Osteoblast (primary cell): ENCODE measurements around the gene ZNF785. TPM values are rescaled to one million over a fixed set of nuclear protein-coding genes. Genes with fewer than 3 reads are reported as not detected.

Source experiments
- DNase-seq: peaks from one replicate; pipeline ENCODE4 v3.0.0; 2011; ENCODE audit warnings: low spot score, mixed read lengths; ENCODE audit not compliant: insufficient read length; ENCODE audit errors: missing footprints
- H2AFZ ChIP-seq: 2 replicates; pipeline ENCODE4 v1.6.0; 2011; ENCODE audit warnings: mild to moderate bottlenecking, low read length
- H3K27ac ChIP-seq: 2 replicates; pipeline ENCODE4 v1.5.1; 2011; ENCODE audit warnings: mild to moderate bottlenecking, low read depth, low read length, moderate library complexity
- H3K27me3 ChIP-seq: 2 replicates; pipeline ENCODE4 v1.6.0; 2012; ENCODE audit warnings: mild to moderate bottlenecking, control low read depth, inconsistent platforms, low read length, moderate library complexity; ENCODE audit not compliant: insufficient read depth
- H3K36me3 ChIP-seq: 2 replicates; pipeline ENCODE4 v1.5.1; 2011; ENCODE audit warnings: mild to moderate bottlenecking, low read length, control low read depth, moderate library complexity; ENCODE audit not compliant: insufficient read depth
- H3K4me1 ChIP-seq: 2 replicates; pipeline ENCODE4 v1.5.1; 2011; ENCODE audit warnings: mild to moderate bottlenecking, low read length, control low read depth, moderate library complexity; ENCODE audit not compliant: insufficient read depth
- H3K4me2 ChIP-seq: 2 replicates; pipeline ENCODE4 v1.6.0; 2011; ENCODE audit warnings: mild to moderate bottlenecking, low read length; ENCODE audit not compliant: insufficient read depth
- H3K4me3 ChIP-seq: fragments of 200-600 bp; sonication (generic); 3 replicates; pipeline ENCODE4 v1.5.1; 2012; ENCODE audit warnings: mild to moderate bottlenecking, low read length, inconsistent platforms; ENCODE audit not compliant: insufficient read depth
- H3K79me2 ChIP-seq: 2 replicates; pipeline ENCODE4 v1.6.0; 2012; ENCODE audit warnings: mild to moderate bottlenecking, low read length, control low read depth, inconsistent platforms; ENCODE audit not compliant: insufficient read depth
- H3K9me3 ChIP-seq: 2 replicates; pipeline ENCODE4 v1.5.1; 2011; ENCODE audit warnings: low read depth, low read length, control low read depth
- H4K20me1 ChIP-seq: 2 replicates; pipeline ENCODE4 v1.6.0; 2012; ENCODE audit warnings: mild to moderate bottlenecking, low read length, control low read depth; ENCODE audit not compliant: insufficient read depth
- total RNA-seq: library from RNA; depleted of rRNA; stranded (reverse); fragments of >200 nt; gene quantifications from 2 replicates; pipeline ENCODE4 v1.2.3, GENCODE V29; 2012
- TF ChIP-seq, protein P1 (sequence below): IDR thresholded peaks from 2 replicates; pipeline ENCODE4 v1.5.1; 2011; ENCODE audit warnings: mild to moderate bottlenecking, low read depth, low read length, moderate library complexity; ENCODE audit errors: extremely low read depth

Gene ZNF785
- total RNA-seq, 1 donor, result 13.4 TPM

DNA sequence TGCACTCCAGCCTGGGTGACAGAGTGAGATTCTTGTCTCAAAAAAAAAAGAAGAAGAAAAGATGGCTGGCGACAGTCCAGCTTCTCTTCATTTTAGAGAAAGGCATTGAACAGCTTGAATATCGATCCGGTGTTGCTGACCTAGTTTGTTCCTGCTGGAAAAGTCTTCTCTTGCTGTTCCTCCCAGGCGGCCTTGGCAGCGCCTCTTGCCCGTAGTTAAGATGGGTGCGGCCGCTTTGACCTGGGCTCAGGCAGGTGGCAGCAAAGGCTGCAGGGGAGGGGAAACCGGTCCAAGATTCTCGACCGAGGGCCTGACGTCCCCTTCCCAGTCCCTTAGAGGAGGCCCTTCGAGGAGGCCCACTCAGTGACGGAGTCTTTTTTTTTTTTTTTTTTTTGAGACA, 23.5 kb downstream of the ZNF785 start:
- H3K4me2 ChIP-seq, result no peak overlapping the region
- H3K79me2 ChIP-seq, result peaks cover 11% of the 10 kb centered on the region

DNA sequence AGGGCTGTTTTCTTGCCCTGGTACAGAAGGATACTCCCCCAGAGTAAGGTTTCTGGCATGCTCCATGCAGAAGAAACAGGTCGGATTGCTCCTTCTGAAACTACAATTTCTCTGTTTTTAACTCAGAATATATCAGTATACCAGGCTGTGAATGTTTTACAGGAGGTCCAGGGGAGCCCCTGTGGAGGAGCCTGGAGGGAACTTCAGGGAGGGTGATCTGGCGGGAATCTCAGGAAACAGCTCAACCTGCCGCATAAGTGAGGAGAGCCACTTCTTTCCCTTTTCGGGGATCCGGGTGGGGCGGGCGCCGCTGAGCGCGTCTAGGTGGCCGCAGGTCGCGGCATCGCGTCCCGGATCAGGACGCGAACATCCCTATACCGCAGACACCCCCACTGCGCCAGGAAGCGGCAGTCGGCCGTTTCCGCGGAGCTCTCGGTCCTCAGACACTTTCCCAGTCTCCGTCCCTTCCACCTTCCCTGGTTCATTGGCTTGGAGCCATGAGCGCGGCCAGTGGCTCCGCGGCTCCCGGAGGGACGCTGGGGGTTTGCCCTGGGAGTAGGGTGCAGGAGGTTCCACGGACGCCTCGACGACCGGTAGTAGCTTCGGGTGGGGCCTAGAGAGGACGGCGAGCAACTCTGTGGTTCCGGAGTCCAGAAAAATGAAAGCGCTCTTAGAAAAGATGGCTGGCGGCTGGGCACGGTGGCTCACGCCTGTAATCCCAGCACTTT, 24.2 kb downstream of the ZNF785 start:
- Histone ChIP-seq H3K9me3 (no peaks in the 10 kb centered on the region), H3K27me3 (no peaks in the 10 kb centered on the region), H3K4me2 (peak overlapping the region; percentile 49), H3K36me3 (no peaks in the 10 kb centered on the region), H2AFZ (peak overlapping the region; percentile 93), H3K79me2 (peaks cover 14% of the 10 kb centered on the region), H3K4me3 (peak overlapping the region; percentile 72), H3K27ac (no peak overlapping the region), H4K20me1 (no peaks in the 10 kb centered on the region), H3K4me1 (no peaks in the 10 kb centered on the region)
- DNase-seq, result peak; percentile 86
- TF ChIP-seq, protein P1, sequence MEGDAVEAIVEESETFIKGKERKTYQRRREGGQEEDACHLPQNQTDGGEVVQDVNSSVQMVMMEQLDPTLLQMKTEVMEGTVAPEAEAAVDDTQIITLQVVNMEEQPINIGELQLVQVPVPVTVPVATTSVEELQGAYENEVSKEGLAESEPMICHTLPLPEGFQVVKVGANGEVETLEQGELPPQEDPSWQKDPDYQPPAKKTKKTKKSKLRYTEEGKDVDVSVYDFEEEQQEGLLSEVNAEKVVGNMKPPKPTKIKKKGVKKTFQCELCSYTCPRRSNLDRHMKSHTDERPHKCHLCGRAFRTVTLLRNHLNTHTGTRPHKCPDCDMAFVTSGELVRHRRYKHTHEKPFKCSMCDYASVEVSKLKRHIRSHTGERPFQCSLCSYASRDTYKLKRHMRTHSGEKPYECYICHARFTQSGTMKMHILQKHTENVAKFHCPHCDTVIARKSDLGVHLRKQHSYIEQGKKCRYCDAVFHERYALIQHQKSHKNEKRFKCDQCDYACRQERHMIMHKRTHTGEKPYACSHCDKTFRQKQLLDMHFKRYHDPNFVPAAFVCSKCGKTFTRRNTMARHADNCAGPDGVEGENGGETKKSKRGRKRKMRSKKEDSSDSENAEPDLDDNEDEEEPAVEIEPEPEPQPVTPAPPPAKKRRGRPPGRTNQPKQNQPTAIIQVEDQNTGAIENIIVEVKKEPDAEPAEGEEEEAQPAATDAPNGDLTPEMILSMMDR, result no peak

More for the DNA sequence above, 23.5 kb downstream of the ZNF785 start:
- H3K36me3 ChIP-seq, result no peaks in the 10 kb centered on the region
- no peak for DNase-seq
- no peaks in the 10 kb centered on the region for H3K9me3 ChIP-seq
- no peaks in the 10 kb centered on the region for H3K27me3 ChIP-seq
- no peaks in the 10 kb centered on the region for H4K20me1 ChIP-seq
- H3K4me3 ChIP-seq, result no peak overlapping the region
- no peaks in the 10 kb centered on the region for H3K4me1 ChIP-seq
- H3K27ac ChIP-seq, result no peak overlapping the region
- TF ChIP-seq, protein P1, result no peak
- H2AFZ ChIP-seq, result no peak overlapping the region

DNA sequence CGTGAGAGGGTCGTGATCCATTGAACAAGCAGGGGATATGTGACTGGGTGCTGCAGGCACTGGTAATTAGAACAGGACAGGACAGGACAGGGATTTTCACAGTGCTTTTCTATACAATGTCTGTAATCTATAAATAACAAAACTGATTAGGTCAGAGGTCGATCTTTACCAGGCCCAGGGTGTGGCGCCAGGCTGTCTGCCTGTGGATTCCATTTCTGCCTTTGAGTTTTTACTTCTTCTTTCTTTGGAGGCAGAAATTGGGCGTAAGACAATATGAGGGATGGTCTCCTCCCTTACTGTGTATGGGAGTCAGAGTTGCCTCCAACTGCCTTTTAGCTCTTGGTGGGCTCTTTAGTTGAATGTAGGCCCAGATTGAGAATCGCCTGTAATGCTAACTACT, 25.8 kb downstream of the ZNF785 start:
- Histone ChIP-seq H3K36me3 (peaks cover 6% of the 10 kb centered on the region), H3K4me1 (no peaks in the 10 kb centered on the region), H3K9me3 (no peaks in the 10 kb centered on the region), H3K4me3 (no peak overlapping the region), H3K4me2 (no peak overlapping the region), H3K27me3 (no peaks in the 10 kb centered on the region), H3K27ac (no peak overlapping the region), H4K20me1 (no peaks in the 10 kb centered on the region), H2AFZ (no peak overlapping the region), H3K79me2 (peaks cover 17% of the 10 kb centered on the region)
- no peak for DNase-seq
- TF ChIP-seq, protein P1, result no peak

DNA sequence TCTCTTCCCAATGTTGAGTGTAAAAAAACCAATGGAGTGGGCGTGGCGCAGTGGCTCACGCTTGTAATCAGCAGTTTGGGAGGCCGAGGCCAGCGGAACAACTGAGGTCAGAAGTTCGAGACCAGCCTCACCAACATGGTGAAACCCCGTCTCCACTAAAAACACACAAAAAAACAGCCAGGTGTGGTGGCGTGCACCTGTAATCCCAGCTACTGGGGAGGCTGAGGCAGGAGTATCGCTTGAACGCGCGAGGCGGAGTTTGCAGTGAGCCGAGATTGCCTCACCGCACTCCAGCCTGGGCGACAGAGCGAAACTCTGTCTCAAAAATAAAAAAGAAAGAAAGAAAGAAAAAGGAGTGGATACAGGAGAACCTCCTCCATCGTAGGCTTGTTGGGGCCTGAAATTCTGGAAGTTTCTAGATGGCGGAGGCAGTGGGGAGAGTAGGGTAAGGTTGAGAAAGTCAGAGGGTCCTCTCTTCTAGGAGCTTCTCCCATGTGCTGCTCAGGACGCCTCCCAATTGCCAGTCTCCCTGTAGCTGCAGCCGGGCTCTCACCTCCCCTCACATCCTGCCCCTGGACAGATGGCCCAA, 26.6 kb downstream of the ZNF785 start:
- no peaks in the 10 kb centered on the region for H3K9me3 ChIP-seq
- H3K79me2 ChIP-seq, result peaks cover 17% of the 10 kb centered on the region
- no peak for DNase-seq
- H3K4me2 ChIP-seq, result peak overlapping the region; percentile 68
- H3K27ac ChIP-seq, result no peak overlapping the region
- no peaks in the 10 kb centered on the region for H4K20me1 ChIP-seq
- peak overlapping the region; percentile 82 for H2AFZ ChIP-seq
- peaks cover 13% of the 10 kb centered on the region for H3K36me3 ChIP-seq
- H3K27me3 ChIP-seq, result no peaks in the 10 kb centered on the region
- no peaks in the 10 kb centered on the region for H3K4me1 ChIP-seq
- peak overlapping the region; percentile 93 for H3K4me3 ChIP-seq
- TF ChIP-seq, protein P1, result no peak
